Muscle of back (tissue), 11 donors: ENCODE results near the gene SIM1. TPM values are rescaled to one million over a fixed set of nuclear protein-coding genes. Genes with fewer than 3 reads are reported as not detected.

Source experiments
- DNase-seq, 3 donors: peaks; one replicate each; pipeline versions ENCODE4 v3.0.0 to v3.0.0-alpha.2; 2013
- polyA plus RNA-seq, 10 donors: library from polyadenylated mRNA; unstranded; fragments of 120-200 nt; gene quantifications; one replicate each; pipeline ENCODE4 v1.2.1, GENCODE V29; 2013; ENCODE audit not compliant: insufficient read length in 10 of 10

SIM1 gene
- polyA plus RNA-seq, 10 donors = 2.1 to 6.9 (median 4.0) TPM

- no peak for DNase-seq
These were observed 111.3 kb downstream of the SIM1 start for GRCh38 chr6:100353276-100354015.

GRCh38 chr6:100350139-100350538 is 114.6 kb downstream of the SIM1 start:
- no peak for DNase-seq

GRCh38 chr6:100349366-100349765 is 115.4 kb downstream of the SIM1 start:
- no peak for DNase-seq

GRCh38 chr6:100347901-100348550 is 116.7 kb downstream of the SIM1 start:
- no peak for DNase-seq

GRCh38 chr6:100346828-100347227 is 117.9 kb downstream of the SIM1 start:
- DNase-seq = peak in 1 of 3 donors; percentile 53

- DNase-seq = no peak
These were observed 118.5 kb downstream of the SIM1 start for GRCh38 chr6:100346203-100346602.

GRCh38 chr6:100344761-100345160 is 120.0 kb downstream of the SIM1 start:
- no peak for DNase-seq

GRCh38 chr6:100344321-100344720 is 120.4 kb downstream of the SIM1 start:
- DNase-seq = no peak

- no peak for DNase-seq
These were observed 121.2 kb downstream of the SIM1 start for GRCh38 chr6:100343316-100344077.

GRCh38 chr6:100342830-100343229 is 121.9 kb downstream of the SIM1 start:
- peak in 1 of 3 donors; percentile 69 for DNase-seq

GRCh38 chr6:100339574-100340255 is 125.0 kb downstream of the SIM1 start:
- no peak for DNase-seq

- no peak for DNase-seq
These were observed 126.6 kb downstream of the SIM1 start for GRCh38 chr6:100338090-100338489.

GRCh38 chr6:100336876-100337275 is 127.8 kb downstream of the SIM1 start:
- DNase-seq = peak in 2 of 3 donors; percentile 25 to 42

GRCh38 chr6:100335991-100336390 is 128.7 kb downstream of the SIM1 start:
- DNase-seq = peak; percentile 42 to 67 (median 48)
